Aorta (tissue), 5 donors: Measurements from ENCODE around the gene CEACAM6. TPM values are rescaled to one million over a fixed set of nuclear protein-coding genes. Genes with fewer than 3 reads are reported as not detected.

Experiments used
- ATAC-seq: fragments of 200-7000 bp; cut with Tn5 transposase; one replicate; pipeline ENCODE4 v1.9.1; 2022; ENCODE audit warnings: moderate library complexity; ENCODE audit not compliant: low FRiP score
- DNase-seq, 2 donors: peaks; one replicate each; pipeline ENCODE4 v3.0.0-alpha.2; 2020
- H3K27ac ChIP-seq, 2 donors: one replicate each; pipeline ENCODE4 v1.5.1; 2013; ENCODE audit warnings: low read length in 2 of 2, mild to moderate bottlenecking in 2 of 2, moderate library complexity in 2 of 2, control low read depth in 1 of 2, inconsistent platforms in 1 of 2, low read depth in 1 of 2
- H3K27me3 ChIP-seq, 2 donors: one replicate each; pipeline ENCODE4 v1.6.1; 2013; ENCODE audit warnings: control low read depth in 1 of 2, low read length in 1 of 2, mild to moderate bottlenecking in 1 of 2, moderate library complexity in 1 of 2; ENCODE audit not compliant: insufficient read depth in 2 of 2, control insufficient read depth in 1 of 2
- H3K36me3 ChIP-seq, 2 donors: one replicate each; pipeline ENCODE4 v1.6.1; 2013; ENCODE audit warnings: control low read depth in 1 of 2, low read length in 1 of 2, mild to moderate bottlenecking in 1 of 2; ENCODE audit not compliant: insufficient read depth in 2 of 2, control insufficient read depth in 1 of 2
- H3K4me1 ChIP-seq, 2 donors: one replicate each; pipeline ENCODE4 v1.6.1; 2013; ENCODE audit warnings: low read length in 2 of 2, control low read depth in 1 of 2, mild to moderate bottlenecking in 1 of 2, moderate library complexity in 1 of 2; ENCODE audit not compliant: insufficient read depth in 2 of 2, control insufficient read depth in 1 of 2
- H3K4me3 ChIP-seq, 2 donors: one replicate each; pipeline ENCODE4 v1.5.1; 2013; ENCODE audit warnings: low read length in 2 of 2, control low read depth in 1 of 2, mild to moderate bottlenecking in 1 of 2
- H3K9me3 ChIP-seq: one replicate; pipeline ENCODE4 v1.6.1; 2013; ENCODE audit warnings: mild to moderate bottlenecking, low read length; ENCODE audit not compliant: control insufficient read depth
- WGBS, 2 donors: extraction: QIAGEN DNeasy Blood & Tissue Kit; methylation state at CpG; one replicate each; pipeline ENCODE4 v1.1.7; 2013; 5-methylcytosine and 5-hydroxymethylcytosine counted together
- intact Hi-C, 2 donors: fragments of 100-400 bp; cut with DNase I; formaldehyde crosslinking; loops; one replicate each; pipeline versions ENCODE4 v1.14.2 to v1.15.0; 2022
- polyA plus RNA-seq, 2 donors: library from polyadenylated mRNA; stranded (reverse); fragments of 200-250 nt; gene quantifications; one replicate each; pipeline ENCODE4 v1.2.3, GENCODE V29; 2013
- total RNA-seq, 2 donors: library from RNA; stranded (reverse); fragmentation: NEBNext Ultra II Directional; extraction: Animal tissue kit (Norgen Biotek cat#: 25700); gene quantifications; one replicate each; pipeline ENCODE4 v1.2.1, GENCODE V29; 2021
- donor health status: healthy with polysubstance abuse.
- donor health status: Bipolar disorder and iron deficiency.
- donor health status: DM: no; HTN: no; CAD: no.
- donor health status: DM: no; HTN: no; CAD: no.
- donor health status: DM: yes; HTN: yes; CAD: no.

CEACAM6 gene
- total and polyA plus RNA-seq, 4 donors, result 0.33 to 6.5 (median 0.33) TPM; not detected in 1

- Histone ChIP-seq H3K27ac (no peak overlapping the region), H3K4me3 (no peak overlapping the region), H3K4me1 (no peaks in the 10 kb centered on the region), H3K27me3 (no peaks in the 10 kb centered on the region), H3K36me3 (no peaks in the 10 kb centered on the region), H3K9me3 (no peaks in the 10 kb centered on the region)
- ATAC-seq, result no peak
- WGBS, 2 donors, result 75 to 78% methylated on average over 5 of the region's 5 CpGs
- DNase-seq, result no peak
- intact Hi-C loops, result no loop called here
Measured at GRCh38 chr19:41714598-41714997, 40.7 kb upstream of the CEACAM6 start.

GRCh38 chr19:41718761-41719160, 36.6 kb upstream of the CEACAM6 start:
- ATAC-seq (no peak), DNase-seq (no peak)
- no peaks in the 10 kb centered on the region for H3K4me1 ChIP-seq
- H3K9me3 ChIP-seq, result no peaks in the 10 kb centered on the region
- H3K36me3 ChIP-seq, result no peaks in the 10 kb centered on the region
- H3K4me3 ChIP-seq, result no peak overlapping the region
- WGBS, 2 donors, result 77 to 82% methylated on average over 6 of the region's 6 CpGs
- intact Hi-C loops, result no loop called here
- no peaks in the 10 kb centered on the region for H3K27me3 ChIP-seq
- H3K27ac ChIP-seq, result no peak overlapping the region

GRCh38 chr19:41720103-41720502, 35.2 kb upstream of the CEACAM6 start:
- WGBS, 2 donors, result 85 to 88% methylated on average over 3 of the region's 3 CpGs
- ATAC-seq, result no peak
- intact Hi-C loops, result no loop called here
- Histone ChIP-seq H3K27ac (no peak overlapping the region), H3K4me1 (no peaks in the 10 kb centered on the region), H3K9me3 (no peaks in the 10 kb centered on the region), H3K4me3 (no peak overlapping the region), H3K36me3 (no peaks in the 10 kb centered on the region), H3K27me3 (no peaks in the 10 kb centered on the region)
- DNase-seq, result no peak

- Histone ChIP-seq H3K4me1 (no peaks in the 10 kb centered on the region), H3K27ac (no peak overlapping the region), H3K36me3 (no peaks in the 10 kb centered on the region), H3K27me3 (peaks cover 0 to 2% of the 10 kb centered on the region in 2 donors), H3K4me3 (no peak overlapping the region), H3K9me3 (peaks cover 3% of the 10 kb centered on the region)
- ATAC-seq (no peak), DNase-seq (no peak)
- intact Hi-C loops, result no loop called here
- WGBS, 2 donors, result 21 to 25% methylated on average over 5 of the region's 5 CpGs
Measured at GRCh38 chr19:41726493-41726892, 28.8 kb upstream of the CEACAM6 start.

- H3K4me3 ChIP-seq, result no peak overlapping the region
- intact Hi-C loops, result no loop called here
- no peaks in the 10 kb centered on the region for H3K27me3 ChIP-seq
- H3K4me1 ChIP-seq, result no peaks in the 10 kb centered on the region
- H3K36me3 ChIP-seq, result no peaks in the 10 kb centered on the region
- DNase-seq (no peak), ATAC-seq (no peak)
- H3K9me3 ChIP-seq, result no peaks in the 10 kb centered on the region
- WGBS, 2 donors, result 73 to 77% methylated on average over 4 of the region's 4 CpGs
- no peak overlapping the region for H3K27ac ChIP-seq
Measured at GRCh38 chr19:41734156-41734555, 21.2 kb upstream of the CEACAM6 start.

GRCh38 chr19:41734585-41734984, 20.7 kb upstream of the CEACAM6 start:
- no peaks in the 10 kb centered on the region for H3K36me3 ChIP-seq
- no peak overlapping the region for H3K4me3 ChIP-seq
- H3K9me3 ChIP-seq, result no peaks in the 10 kb centered on the region
- intact Hi-C loops, result no loop called here
- ATAC-seq, result no peak
- no peak overlapping the region for H3K27ac ChIP-seq
- no peaks in the 10 kb centered on the region for H3K4me1 ChIP-seq
- 69% methylated on average over 3 of the region's 3 CpGs for WGBS, 2 donors
- DNase-seq, result no peak
- H3K27me3 ChIP-seq, result no peaks in the 10 kb centered on the region

- intact Hi-C loops, result no loop called here
- Histone ChIP-seq H3K4me1 (no peaks in the 10 kb centered on the region), H3K4me3 (no peak overlapping the region), H3K27me3 (no peaks in the 10 kb centered on the region), H3K27ac (no peak overlapping the region), H3K9me3 (peaks cover 1% of the 10 kb centered on the region), H3K36me3 (no peaks in the 10 kb centered on the region)
- ATAC-seq (no peak), DNase-seq (no peak)
- 72 to 81% methylated on average over 5 of the region's 5 CpGs for WGBS, 2 donors
Measured at GRCh38 chr19:41735071-41735600, 20.2 kb upstream of the CEACAM6 start.

- intact Hi-C loops, result no loop called here
- Histone ChIP-seq H3K4me1 (no peaks in the 10 kb centered on the region), H3K9me3 (peaks cover 1% of the 10 kb centered on the region), H3K36me3 (no peaks in the 10 kb centered on the region), H3K4me3 (no peak overlapping the region), H3K27me3 (no peaks in the 10 kb centered on the region), H3K27ac (no peak overlapping the region)
- no peak for ATAC-seq
- no peak for DNase-seq
- WGBS, 2 donors, result 49 to 56% methylated on average over 3 of the region's 3 CpGs
Measured at GRCh38 chr19:41739361-41739760, 16.0 kb upstream of the CEACAM6 start.

- WGBS, 2 donors, result 62 to 65% methylated on average over 5 of the region's 5 CpGs
- intact Hi-C loops, result no loop called here
- Histone ChIP-seq H3K4me3 (no peak overlapping the region), H3K36me3 (no peaks in the 10 kb centered on the region), H3K4me1 (no peaks in the 10 kb centered on the region), H3K27me3 (no peaks in the 10 kb centered on the region), H3K27ac (no peak overlapping the region), H3K9me3 (peaks cover 1% of the 10 kb centered on the region)
- ATAC-seq (no peak), DNase-seq (no peak)
Measured at GRCh38 chr19:41740415-41741243, 14.7 kb upstream of the CEACAM6 start.
